ENCODE measurements around the gene GRN.

DNA sequence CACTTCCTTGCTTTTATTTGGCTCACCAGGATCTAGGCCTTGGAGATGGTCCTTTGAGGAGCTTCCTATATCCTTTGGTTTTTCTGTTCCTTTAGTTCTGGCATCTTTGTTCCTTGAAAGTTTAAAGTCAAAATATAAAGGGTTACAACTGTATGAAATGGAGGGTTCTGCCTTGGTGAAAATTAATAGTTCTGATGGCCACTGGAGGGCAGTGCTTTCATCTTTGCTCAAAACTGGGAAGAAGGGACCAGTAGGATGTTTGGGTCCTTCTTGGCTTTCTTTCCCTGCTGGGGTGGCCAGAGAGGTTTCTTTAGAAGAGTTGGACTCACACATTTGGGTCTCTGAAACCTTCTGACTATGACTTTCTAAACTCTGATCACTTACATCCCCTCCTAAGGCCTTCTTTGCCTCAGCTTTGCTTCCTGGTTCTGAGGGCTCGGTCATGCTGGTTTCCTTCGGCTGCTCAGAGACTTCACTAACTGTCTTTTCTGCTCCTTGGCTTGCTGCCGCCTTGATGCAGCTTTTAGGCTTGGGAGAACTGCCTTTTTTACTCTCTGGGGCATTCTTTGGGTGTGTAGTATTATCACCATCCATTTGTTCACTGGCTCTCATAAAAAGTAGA lies 55.2 kb downstream of the GRN start:
- TF ChIP-seq, protein P1, sequence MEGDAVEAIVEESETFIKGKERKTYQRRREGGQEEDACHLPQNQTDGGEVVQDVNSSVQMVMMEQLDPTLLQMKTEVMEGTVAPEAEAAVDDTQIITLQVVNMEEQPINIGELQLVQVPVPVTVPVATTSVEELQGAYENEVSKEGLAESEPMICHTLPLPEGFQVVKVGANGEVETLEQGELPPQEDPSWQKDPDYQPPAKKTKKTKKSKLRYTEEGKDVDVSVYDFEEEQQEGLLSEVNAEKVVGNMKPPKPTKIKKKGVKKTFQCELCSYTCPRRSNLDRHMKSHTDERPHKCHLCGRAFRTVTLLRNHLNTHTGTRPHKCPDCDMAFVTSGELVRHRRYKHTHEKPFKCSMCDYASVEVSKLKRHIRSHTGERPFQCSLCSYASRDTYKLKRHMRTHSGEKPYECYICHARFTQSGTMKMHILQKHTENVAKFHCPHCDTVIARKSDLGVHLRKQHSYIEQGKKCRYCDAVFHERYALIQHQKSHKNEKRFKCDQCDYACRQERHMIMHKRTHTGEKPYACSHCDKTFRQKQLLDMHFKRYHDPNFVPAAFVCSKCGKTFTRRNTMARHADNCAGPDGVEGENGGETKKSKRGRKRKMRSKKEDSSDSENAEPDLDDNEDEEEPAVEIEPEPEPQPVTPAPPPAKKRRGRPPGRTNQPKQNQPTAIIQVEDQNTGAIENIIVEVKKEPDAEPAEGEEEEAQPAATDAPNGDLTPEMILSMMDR (IDR thresholded peaks at IDR 0.05 in 2 of 3, conservative IDR thresholded peaks at IDR 0.05 in 1 of 3; ENCODE audit: borderline replicate concordance in 1 of 3, insufficient read depth in 1 of 3, low read depth in 2 of 3, low read length in 2 of 3): peak; percentile 50 to 59 (median 53); a peak in 5 of 6 replicates
- no peak for TF ChIP-seq ZNF274 (IDR thresholded peaks at IDR 0.05; ENCODE audit: low read depth, low read length)

Data from HCT116 (cell line).